NCI-H446 treated with DMSO at 0.1 percent for 48 hours (cell line): ENCODE data around the gene ALPK3.

ENCODE experiments used
- DNase-seq: peaks from one replicate; lab custom pipeline; 2025; lab: John Stamatoyannopoulos, UW

ALPK3 gene

GRCh38 chr15:84823282-84823878, 6.2 kb downstream of the ALPK3 start:
- DNase-seq, result no peak

GRCh38 chr15:84824260-84825007, 7.3 kb downstream of the ALPK3 start:
- no peak for DNase-seq

GRCh38 chr15:84826369-84826823, 9.2 kb downstream of the ALPK3 start:
- no peak for DNase-seq

- DNase-seq, result no peak
Observed at GRCh38 chr15:84827246-84827645, 10.1 kb downstream of the ALPK3 start.

- DNase-seq, result no peak
Observed at GRCh38 chr15:84828086-84828908, 11.1 kb downstream of the ALPK3 start.

GRCh38 chr15:84829428-84829827, 12.3 kb downstream of the ALPK3 start:
- DNase-seq, result no peak

- no peak for DNase-seq
Observed at GRCh38 chr15:84830036-84830435, 12.9 kb downstream of the ALPK3 start.

- DNase-seq, result no peak
Observed at GRCh38 chr15:84831028-84831427, 13.9 kb downstream of the ALPK3 start.

GRCh38 chr15:84831613-84832012, 14.5 kb downstream of the ALPK3 start:
- no peak for DNase-seq

- DNase-seq, result no peak
Observed at GRCh38 chr15:84832448-84833040, 15.4 kb downstream of the ALPK3 start.

GRCh38 chr15:84833447-84834228, 16.5 kb downstream of the ALPK3 start:
- DNase-seq, result no peak

GRCh38 chr15:84834229-84834955, 17.2 kb downstream of the ALPK3 start:
- DNase-seq, result no peak

GRCh38 chr15:84834969-84835368, 17.8 kb downstream of the ALPK3 start:
- DNase-seq, result no peak

- no peak for DNase-seq
Observed at GRCh38 chr15:84835661-84836337, 18.6 kb downstream of the ALPK3 start.

GRCh38 chr15:84836844-84837243, 19.7 kb downstream of the ALPK3 start:
- DNase-seq, result no peak

- DNase-seq, result no peak
Observed at GRCh38 chr15:84839714-84840113, 22.6 kb downstream of the ALPK3 start.

- no peak for DNase-seq
Observed at GRCh38 chr15:84840255-84840654, 23.1 kb downstream of the ALPK3 start.

- no peak for DNase-seq
Observed at GRCh38 chr15:84840741-84841429, 23.7 kb downstream of the ALPK3 start.

GRCh38 chr15:84842781-84843180, 25.6 kb downstream of the ALPK3 start:
- DNase-seq, result no peak

GRCh38 chr15:84844964-84845363, 27.8 kb downstream of the ALPK3 start:
- no peak for DNase-seq
